ENCODE measurements around the gene CHST11.

CHST11 gene

DNA sequence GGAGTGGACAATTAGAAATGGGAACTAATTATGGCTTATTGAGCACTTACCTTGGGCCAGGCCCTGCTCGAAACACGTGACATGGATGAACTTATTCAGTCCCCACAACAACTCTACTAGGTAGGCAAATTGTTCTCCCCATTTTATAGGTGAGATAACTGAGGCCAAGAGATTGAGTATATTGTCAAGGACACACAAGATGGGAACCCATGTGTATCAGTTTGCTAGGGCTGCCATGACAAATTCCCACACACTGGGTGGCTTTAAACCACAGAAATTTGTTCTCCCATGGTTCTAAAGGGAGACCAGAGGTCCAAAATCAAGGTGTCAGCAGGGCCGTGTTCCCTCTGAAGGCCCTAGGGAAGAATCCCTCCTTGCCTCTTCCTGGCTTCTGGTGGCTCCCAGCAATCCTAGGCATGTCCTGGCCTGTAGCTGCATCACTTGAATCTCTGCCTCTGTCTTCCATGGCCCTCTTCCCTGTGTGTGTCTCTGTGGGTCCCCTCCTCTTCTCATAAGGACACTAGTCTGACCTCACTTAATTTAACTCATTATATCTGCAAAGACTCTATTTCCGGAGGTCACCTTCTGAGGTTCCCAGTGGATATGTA, 128.8 kb downstream of the CHST11 start:
- no peak for DNase-seq (ENCODE audit: low read depth)

DNA sequence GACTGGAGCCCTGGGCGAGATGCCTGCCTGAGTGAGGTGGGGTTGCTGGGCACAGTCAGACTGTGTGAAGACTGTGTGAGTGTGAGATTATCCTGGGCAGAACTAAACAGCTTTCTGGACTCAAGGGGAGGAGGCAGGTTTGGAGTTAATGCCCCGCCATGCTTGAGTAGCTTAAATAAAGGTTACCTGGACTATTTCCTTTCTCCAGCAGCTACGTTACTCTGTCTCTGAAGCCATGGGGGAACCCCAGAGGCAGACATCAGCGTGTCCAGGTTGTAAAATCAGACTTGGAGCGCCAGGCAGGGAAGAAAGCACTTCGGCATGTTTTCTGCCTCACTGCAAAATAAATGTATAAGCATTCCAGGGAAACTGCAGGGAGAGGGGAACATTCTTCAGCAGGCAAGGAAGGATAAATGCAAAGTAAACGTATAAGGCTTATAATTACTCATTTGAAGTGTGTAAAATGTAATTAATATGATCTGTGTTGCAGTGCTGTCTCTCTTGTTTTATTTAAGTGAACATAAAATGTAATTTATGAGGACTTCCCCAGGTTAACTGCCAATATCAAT, 129.7 kb downstream of the CHST11 start:
- no peak for DNase-seq (ENCODE audit: low read depth)

DNA sequence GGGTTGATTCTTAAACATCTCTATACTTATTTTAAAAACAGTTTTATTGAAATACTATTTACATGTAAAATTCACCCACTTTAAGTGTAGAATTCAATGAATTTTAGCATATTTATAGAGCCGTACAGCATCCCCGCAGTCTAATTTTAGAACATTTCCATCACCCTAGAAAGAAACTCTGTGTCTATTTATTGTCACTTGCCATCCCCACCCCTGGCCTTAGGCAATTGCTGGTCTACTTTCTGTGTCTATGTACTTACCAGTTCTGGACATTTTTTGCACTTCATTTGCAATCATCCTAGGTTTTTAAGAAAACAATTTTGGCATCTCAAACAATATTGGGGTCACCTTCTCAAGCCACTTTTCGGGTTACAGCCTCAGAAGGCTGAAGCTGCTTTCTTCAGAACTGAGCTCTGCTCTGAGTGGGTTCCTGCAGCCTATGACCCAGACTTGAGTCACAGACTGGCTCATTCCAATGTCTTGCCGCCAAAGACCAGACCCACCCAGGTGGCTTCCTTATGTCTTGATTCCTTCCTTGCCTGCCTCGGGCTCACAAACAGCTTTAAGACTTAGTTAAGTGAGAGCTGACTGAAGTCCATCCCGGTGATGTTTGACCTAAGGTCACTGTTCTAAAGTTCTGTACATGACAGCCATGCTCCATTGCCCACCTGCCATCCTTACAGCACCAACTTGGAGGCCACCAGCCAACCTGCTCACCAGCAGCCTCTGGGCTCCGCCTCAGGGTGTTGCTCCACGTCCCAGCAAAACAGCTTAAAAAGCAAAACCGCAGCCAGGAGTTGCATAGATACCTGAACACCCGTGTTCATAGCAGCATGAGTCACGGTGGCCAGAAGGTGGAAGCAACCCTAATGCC, 131.5 kb downstream of the CHST11 start:
- DNase-seq (ENCODE audit: low read depth), result peak; percentile 95

- no peak for DNase-seq (ENCODE audit: low read depth)
These were observed 132.3 kb downstream of the CHST11 start for GRCh38 chr12:104588921-104589590.

DNA sequence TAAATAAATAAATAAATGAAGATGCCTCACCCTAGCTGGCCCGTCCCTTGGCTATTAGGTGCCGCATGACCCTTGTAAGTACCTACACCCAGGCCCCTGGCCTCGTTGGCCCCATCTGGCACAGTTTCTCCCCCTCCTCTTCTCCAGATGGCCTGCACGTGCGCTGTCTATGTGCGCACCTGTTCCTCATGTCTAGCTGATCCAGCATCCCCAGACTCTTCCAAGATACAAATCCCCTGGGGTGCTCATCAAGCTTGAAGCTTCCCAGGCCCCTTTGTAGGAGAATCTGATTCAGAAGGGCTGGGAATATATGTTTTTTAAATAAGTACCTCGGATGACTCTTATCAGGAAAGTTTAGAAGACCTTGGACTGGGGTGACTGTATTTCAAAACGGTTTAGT, 133.3 kb downstream of the CHST11 start:
- DNase-seq (ENCODE audit: low read depth), result no peak

- DNase-seq (ENCODE audit: low read depth), result peak; percentile 18
These were observed 134.6 kb downstream of the CHST11 start for GRCh38 chr12:104591257-104591885.

DNA sequence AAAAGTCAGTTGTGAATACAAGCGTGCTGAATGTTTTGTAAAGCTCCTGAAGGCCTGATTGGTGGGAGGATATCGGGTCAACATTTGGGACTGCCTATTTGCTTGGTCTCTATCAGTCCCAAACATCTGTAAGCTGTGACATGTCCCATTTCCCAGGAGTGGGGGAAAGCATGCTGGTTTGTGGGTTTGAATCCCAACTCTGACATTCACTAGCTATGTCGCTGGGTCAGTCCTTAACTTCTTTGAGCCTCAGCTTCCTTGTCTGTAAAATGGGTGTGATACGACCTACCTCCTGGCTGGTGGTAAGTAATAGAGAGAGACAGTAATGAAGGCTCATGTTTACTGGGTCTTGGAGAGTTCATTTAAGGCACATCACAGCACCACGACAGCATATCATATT, 136.7 kb downstream of the CHST11 start:
- DNase-seq (ENCODE audit: low read depth), result no peak

- peak; percentile 87 for DNase-seq (ENCODE audit: low read depth)
These were observed 139.5 kb downstream of the CHST11 start for GRCh38 chr12:104596134-104596799.

GRCh38 chr12:104596898-104597843, 140.4 kb downstream of the CHST11 start:
- DNase-seq (ENCODE audit: low read depth), result no peak

GRCh38 chr12:104598342-104599271, 141.9 kb downstream of the CHST11 start:
- no peak for DNase-seq (ENCODE audit: low read depth)

GRCh38 chr12:104599272-104600035, 142.7 kb downstream of the CHST11 start:
- DNase-seq (ENCODE audit: low read depth), result no peak

DNA sequence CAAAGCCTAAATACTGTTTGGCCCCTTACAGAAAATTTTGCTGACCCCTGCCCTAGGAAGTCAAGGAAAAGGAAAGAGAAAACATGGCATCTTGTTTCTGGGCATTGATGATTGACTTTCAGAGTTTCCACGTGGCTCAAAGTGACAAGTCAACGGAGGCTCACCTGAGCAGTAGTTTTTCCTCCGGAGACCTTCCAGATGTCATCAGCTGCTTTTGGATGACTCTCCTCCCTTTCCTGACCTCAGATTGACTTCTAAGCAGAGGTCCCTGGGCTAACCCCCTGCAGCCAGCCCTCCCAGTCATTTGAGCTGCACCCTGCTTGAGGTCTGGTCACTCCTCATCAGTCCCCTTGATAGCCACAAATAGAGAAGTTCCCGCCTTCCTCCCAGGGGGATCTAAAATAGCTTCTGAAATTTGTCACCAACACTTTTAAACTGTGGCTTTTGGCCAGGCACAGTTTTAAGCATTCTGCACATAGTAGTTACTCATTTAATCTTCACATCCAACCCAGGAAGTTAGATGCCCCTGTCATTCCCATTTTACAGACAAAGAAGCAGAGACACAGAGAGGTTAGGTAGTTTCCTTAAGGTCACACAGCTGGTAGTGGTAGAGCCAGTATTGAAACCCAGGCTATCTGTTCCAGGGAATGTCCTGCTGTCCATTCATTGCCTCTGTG, 143.4 kb downstream of the CHST11 start:
- no peak for DNase-seq (ENCODE audit: low read depth)

DNA sequence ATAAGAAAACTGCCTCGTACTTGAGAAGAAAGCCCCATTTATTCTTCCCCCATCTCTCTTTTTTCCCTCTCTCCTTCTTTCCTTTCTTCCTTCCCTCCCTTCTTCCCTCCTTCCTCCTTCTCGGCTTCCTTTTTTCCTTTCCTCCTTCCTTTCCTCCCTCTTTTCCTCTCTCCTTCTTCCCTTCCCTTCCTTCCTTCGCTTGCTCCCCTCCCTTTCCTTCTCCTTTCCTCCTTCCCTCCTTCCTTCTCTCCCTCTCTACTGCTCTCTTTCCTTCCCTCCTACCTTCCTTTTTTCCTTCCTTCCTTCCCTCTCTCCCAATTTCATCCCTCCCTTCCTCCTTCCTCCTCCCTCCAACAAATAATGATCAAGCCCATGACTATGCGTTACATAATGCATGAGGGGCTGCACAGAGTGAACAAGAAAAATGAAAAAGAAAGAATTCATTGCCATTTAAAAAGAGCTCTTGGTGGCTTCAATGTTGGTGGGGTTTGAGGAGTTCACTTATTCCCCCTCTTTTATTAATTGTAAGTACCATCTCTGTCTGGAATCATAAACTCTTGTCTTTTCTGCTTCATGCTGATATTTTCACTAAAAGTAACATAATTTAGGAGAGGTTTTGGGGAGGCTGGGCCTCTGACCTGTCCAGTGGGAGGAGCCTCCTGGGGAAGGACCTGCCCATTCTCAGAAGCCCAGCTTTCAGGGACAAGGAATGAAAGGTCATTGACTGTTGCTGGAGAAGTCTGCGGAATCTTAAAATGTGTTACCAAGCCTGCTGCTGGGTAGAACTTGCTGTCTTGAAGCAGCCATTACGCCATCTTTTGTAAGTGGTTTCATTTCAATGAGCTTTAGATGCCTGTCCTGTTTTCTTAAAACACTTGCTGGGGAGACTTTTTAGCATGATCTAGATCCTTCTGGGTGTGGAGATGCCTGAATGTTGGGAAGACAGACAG, 144.3 kb downstream of the CHST11 start:
- no peak for DNase-seq (ENCODE audit: low read depth)

DNA sequence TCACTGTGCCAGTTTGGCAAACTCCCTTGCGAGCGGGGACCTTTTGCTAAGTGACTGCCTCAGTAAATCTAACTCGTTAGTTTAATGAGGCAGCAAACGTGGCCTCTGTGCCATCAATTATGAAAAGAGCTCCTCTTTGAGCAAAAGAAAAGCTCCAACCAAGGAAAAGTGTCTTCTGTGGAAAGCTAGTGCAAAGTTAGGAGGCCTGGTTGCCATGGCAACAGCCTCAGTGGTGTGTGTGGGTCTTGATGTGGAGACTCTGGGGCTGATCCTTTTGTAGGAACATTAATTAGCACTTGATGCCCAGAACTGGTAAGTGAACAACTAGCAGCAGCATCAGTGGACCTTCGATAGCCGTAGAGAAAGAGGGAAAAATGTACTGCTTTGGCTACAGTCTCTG, 145.7 kb downstream of the CHST11 start:
- peak; percentile 30 for DNase-seq (ENCODE audit: low read depth)

DNA sequence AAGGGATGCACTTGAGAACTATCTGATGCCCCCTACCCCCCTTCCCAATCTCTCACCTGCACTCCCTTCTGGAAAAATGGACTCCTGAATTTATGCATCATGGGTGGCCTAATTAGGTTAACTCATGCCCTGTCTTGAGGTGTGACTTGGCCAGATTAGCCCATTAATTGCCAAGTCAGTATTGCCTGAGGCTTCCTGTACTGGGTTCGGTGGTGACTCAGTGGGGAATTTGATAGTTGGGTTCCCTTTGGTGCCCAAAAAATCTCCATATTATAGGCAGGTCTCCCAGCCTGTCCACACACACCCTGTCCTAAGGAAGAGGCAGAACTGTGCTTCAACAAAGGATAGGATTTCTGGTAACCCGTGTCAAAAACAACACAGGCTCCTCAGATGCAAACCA, 146.1 kb downstream of the CHST11 start:
- DNase-seq (ENCODE audit: low read depth), result peak; percentile 63

DNA sequence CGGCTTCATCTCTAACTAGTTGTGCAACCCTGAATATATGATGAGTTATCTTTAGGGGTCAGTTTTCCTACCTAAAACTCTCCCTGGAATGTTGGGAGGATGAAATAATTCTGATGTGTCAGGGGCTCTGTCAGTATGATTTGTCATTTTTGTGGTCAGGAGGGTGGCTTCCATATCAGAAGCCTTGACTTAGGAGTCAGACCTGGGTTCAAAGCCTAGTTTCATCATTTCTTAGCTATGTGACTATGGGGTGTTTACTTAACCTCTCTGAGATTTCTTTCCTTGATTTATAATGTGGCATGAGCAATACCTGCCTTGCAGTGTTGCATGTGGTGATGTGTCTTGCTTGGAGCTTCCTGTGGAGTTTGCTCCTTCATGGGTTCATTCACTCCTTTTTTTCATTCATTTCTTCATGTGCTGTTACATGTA, 146.8 kb downstream of the CHST11 start:
- peak; percentile 95 for DNase-seq (ENCODE audit: low read depth)
